Measurements from ENCODE around the gene MICALL2.

MICALL2 gene

GRCh38 chr7:1439373-1440363 is 19.6 kb downstream of the MICALL2 start:
- H4K20me1 ChIP-seq = peaks cover 0 to 43% (median 0%) of the 10 kb centered on the region in 11 experiments; a peak in 7 of 22 replicates
- H3K4me3 ChIP-seq = no peak overlapping the region
- peaks cover 0 to 29% (median 16%) of the 10 kb centered on the region in 10 experiments; a peak in 14 of 20 replicates for H3K4me1 ChIP-seq
- H3K36me3 ChIP-seq = no peaks in the 10 kb centered on the region
- H3K9ac ChIP-seq = no peak overlapping the region
- H3K27ac ChIP-seq = no peak overlapping the region
- no peak for TF ChIP-seq Cebpa-rat (IDR thresholded peaks at IDR 0.05)
- no peak overlapping the region for H3K4me2 ChIP-seq
- H3K27me3 ChIP-seq = peaks cover 0 to 6% (median 0%) of the 10 kb centered on the region in 11 experiments; a peak in 5 of 22 replicates
- no peaks in the 10 kb centered on the region for H3K9me3 ChIP-seq (replicated peaks in 1 of 11)

DNA sequence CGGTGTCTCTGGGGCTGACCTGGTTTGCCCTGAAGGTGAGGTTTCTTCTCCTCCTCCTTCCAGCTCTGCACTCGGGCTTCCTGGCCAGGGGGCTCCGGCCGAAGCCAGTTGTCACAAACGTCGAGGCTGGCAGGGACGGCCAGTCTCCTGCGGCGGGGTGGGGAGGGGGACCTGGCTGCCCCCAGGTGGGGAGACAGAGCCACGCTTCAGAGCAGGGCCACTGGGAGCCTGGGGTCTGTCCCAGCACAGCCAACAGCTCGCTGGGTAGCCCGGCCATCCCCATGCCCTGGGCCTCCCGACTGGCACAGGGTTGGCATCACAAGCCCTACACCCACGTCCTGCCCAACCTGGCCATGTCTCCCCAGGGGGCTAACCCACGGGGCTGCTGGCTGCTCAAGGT is 20.4 kb downstream of the MICALL2 start:
- H3K4me1 ChIP-seq = peaks cover 0 to 24% (median 16%) of the 10 kb centered on the region in 10 experiments; a peak in 14 of 20 replicates
- H3K36me3 ChIP-seq = no peaks in the 10 kb centered on the region
- no peak overlapping the region for H3K27ac ChIP-seq
- peak overlapping the region in 1 of 11 experiments; percentile 18; a peak in 1 of 22 replicates for H3K9ac ChIP-seq
- H4K20me1 ChIP-seq = peaks cover 0 to 38% (median 0%) of the 10 kb centered on the region in 11 experiments; a peak in 7 of 22 replicates
- H3K4me2 ChIP-seq = no peak overlapping the region
- TF ChIP-seq Cebpa-rat (IDR thresholded peaks at IDR 0.05) = no peak
- no peaks in the 10 kb centered on the region for H3K9me3 ChIP-seq (replicated peaks in 1 of 11)
- no peak overlapping the region for H3K4me3 ChIP-seq
- peaks cover 0 to 6% (median 0%) of the 10 kb centered on the region in 11 experiments; a peak in 5 of 22 replicates for H3K27me3 ChIP-seq

DNA sequence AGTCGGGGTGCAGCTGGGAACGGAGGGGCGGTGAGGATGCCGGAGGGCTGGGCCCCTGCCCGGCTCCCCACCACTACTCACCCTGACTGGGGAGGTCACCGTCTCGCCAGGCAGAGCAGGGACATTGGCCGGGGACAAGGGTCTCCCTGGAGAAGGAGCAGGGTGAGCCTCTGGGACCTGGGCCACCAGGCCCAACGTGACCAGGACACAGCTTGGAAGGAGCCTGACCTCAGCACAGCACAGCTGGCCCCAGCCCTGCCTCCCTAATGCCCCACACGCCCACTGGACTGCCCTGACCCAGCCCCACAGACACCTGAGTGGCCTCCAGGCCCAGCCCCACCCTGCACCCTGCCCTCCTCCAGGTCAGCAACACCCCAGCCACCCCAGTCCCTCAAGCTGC is 21.1 kb downstream of the MICALL2 start:
- Histone ChIP-seq H3K4me1 (peaks cover 0 to 24% (median 16%) of the 10 kb centered on the region in 10 experiments; a peak in 14 of 20 replicates), H3K9me3 (replicated peaks in 1 of 11) (no peaks in the 10 kb centered on the region), H3K4me3 (no peak overlapping the region), H3K4me2 (no peak overlapping the region), H3K27ac (no peak overlapping the region), H4K20me1 (peaks cover 0 to 39% (median 0%) of the 10 kb centered on the region in 11 experiments; a peak in 7 of 22 replicates), H3K9ac (no peak overlapping the region), H3K36me3 (no peaks in the 10 kb centered on the region), H3K27me3 (peaks cover 0 to 8% (median 0%) of the 10 kb centered on the region in 11 experiments; a peak in 5 of 22 replicates)
- no peak for TF ChIP-seq Cebpa-rat (IDR thresholded peaks at IDR 0.05)

- no peaks in the 10 kb centered on the region for H3K9me3 ChIP-seq (replicated peaks in 1 of 11)
- no peak overlapping the region for H3K9ac ChIP-seq
- H3K27me3 ChIP-seq = peaks cover 0 to 8% (median 0%) of the 10 kb centered on the region in 11 experiments; a peak in 5 of 22 replicates
- H3K4me3 ChIP-seq = no peak overlapping the region
- no peaks in the 10 kb centered on the region for H3K36me3 ChIP-seq
- peaks cover 0 to 43% (median 0%) of the 10 kb centered on the region in 11 experiments; a peak in 7 of 22 replicates for H4K20me1 ChIP-seq
- H3K4me2 ChIP-seq = no peak overlapping the region
- no peak for TF ChIP-seq Cebpa-rat (IDR thresholded peaks at IDR 0.05)
- H3K27ac ChIP-seq = no peak overlapping the region
- peaks cover 0 to 26% (median 18%) of the 10 kb centered on the region in 10 experiments; a peak in 14 of 20 replicates for H3K4me1 ChIP-seq
Measured at GRCh38 chr7:1437155-1437880, 22.0 kb downstream of the MICALL2 start.

- no peak overlapping the region for H3K4me3 ChIP-seq
- H4K20me1 ChIP-seq = peaks cover 0 to 38% (median 0%) of the 10 kb centered on the region in 11 experiments; a peak in 7 of 22 replicates
- H3K36me3 ChIP-seq = no peaks in the 10 kb centered on the region
- TF ChIP-seq Cebpa-rat (IDR thresholded peaks at IDR 0.05) = no peak
- peaks cover 0 to 2% (median 0%) of the 10 kb centered on the region in 11 experiments; a peak in 4 of 22 replicates for H3K27me3 ChIP-seq
- H3K4me2 ChIP-seq = no peak overlapping the region
- no peak overlapping the region for H3K27ac ChIP-seq
- no peaks in the 10 kb centered on the region for H3K9me3 ChIP-seq (replicated peaks in 1 of 11)
- peaks cover 0 to 21% (median 12%) of the 10 kb centered on the region in 10 experiments; a peak in 14 of 20 replicates for H3K4me1 ChIP-seq
- no peak overlapping the region for H3K9ac ChIP-seq
Measured at GRCh38 chr7:1436608-1437007, 22.7 kb downstream of the MICALL2 start.

- no peak for TF ChIP-seq Cebpa-rat (IDR thresholded peaks at IDR 0.05)
- no peak overlapping the region for H3K4me2 ChIP-seq
- peaks cover 0 to 22% (median 0%) of the 10 kb centered on the region in 11 experiments; a peak in 1 of 22 replicates for H4K20me1 ChIP-seq
- no peaks in the 10 kb centered on the region for H3K9me3 ChIP-seq (replicated peaks in 1 of 11)
- H3K4me3 ChIP-seq = no peak overlapping the region
- H3K27ac ChIP-seq = no peak overlapping the region
- H3K9ac ChIP-seq = no peak overlapping the region
- peaks cover 0 to 10% (median 4%) of the 10 kb centered on the region in 10 experiments; a peak in 7 of 20 replicates for H3K4me1 ChIP-seq
- no peaks in the 10 kb centered on the region for H3K36me3 ChIP-seq
- 0 out of 22 replicates have a peak, but pooled peaks cover 0 to 2% (median 0%) of the 10 kb centered on the region in 11 experiments for H3K27me3 ChIP-seq
Measured at GRCh38 chr7:1434891-1435670, 24.2 kb downstream of the MICALL2 start.

DNA sequence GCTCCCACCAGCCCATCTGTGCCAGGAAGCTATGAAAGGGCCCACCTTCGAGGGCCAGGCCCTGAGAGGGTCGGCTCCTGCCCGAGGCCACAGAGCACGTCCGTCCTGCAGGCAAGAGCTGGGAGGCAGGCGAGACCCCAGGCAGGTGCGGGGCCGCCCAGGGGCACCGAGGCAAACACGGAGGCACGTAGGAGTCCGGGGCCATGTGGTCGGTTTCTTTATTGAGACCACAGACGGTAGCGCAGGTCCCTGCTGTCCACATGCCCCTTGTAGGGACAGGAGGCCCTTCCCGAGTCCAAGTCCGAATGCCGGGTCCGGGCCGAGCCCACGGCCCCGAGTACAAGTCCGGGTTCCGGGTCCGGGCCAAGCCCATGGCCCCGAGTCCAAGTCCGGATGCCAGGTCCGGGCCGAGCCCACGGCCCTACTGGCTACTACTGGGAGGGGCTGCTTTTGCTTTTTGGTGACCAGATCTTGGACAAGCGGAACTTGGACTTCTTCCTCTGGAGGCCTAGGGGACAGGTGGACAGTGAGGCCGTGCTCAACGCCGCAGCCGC is 25.0 kb downstream of the MICALL2 start:
- no peak for TF ChIP-seq Cebpa-rat (IDR thresholded peaks at IDR 0.05)
- Histone ChIP-seq H3K27me3 (0 out of 22 replicates have a peak, but pooled peaks cover 0 to 2% (median 0%) of the 10 kb centered on the region in 11 experiments), H3K4me1 (peaks cover 3 to 15% (median 9%) of the 10 kb centered on the region in 10 experiments; a peak in 16 of 20 replicates), H4K20me1 (peaks cover 0 to 17% (median 0%) of the 10 kb centered on the region in 11 experiments; a peak in 1 of 22 replicates), H3K4me2 (no peak overlapping the region), H3K9ac (no peak overlapping the region), H3K36me3 (no peaks in the 10 kb centered on the region), H3K4me3 (no peak overlapping the region), H3K27ac (no peak overlapping the region), H3K9me3 (replicated peaks in 1 of 11) (no peaks in the 10 kb centered on the region)

Measured in BLaER1 treated with 17β-estradiol and CSF1 and Interleukin-3, amounts not matched to agents 10 nM and 100 nM (cell line).